GM18526 (cell line): ENCODE results near the gene LCN1.

Experiments used
- POLR2A ChIP-seq: IDR thresholded peaks from 3 replicates; pipeline ENCODE4 v1.6.1; 2011; ENCODE audit not compliant: insufficient read length; ENCODE audit errors: extremely low read depth

Gene LCN1

DNA sequence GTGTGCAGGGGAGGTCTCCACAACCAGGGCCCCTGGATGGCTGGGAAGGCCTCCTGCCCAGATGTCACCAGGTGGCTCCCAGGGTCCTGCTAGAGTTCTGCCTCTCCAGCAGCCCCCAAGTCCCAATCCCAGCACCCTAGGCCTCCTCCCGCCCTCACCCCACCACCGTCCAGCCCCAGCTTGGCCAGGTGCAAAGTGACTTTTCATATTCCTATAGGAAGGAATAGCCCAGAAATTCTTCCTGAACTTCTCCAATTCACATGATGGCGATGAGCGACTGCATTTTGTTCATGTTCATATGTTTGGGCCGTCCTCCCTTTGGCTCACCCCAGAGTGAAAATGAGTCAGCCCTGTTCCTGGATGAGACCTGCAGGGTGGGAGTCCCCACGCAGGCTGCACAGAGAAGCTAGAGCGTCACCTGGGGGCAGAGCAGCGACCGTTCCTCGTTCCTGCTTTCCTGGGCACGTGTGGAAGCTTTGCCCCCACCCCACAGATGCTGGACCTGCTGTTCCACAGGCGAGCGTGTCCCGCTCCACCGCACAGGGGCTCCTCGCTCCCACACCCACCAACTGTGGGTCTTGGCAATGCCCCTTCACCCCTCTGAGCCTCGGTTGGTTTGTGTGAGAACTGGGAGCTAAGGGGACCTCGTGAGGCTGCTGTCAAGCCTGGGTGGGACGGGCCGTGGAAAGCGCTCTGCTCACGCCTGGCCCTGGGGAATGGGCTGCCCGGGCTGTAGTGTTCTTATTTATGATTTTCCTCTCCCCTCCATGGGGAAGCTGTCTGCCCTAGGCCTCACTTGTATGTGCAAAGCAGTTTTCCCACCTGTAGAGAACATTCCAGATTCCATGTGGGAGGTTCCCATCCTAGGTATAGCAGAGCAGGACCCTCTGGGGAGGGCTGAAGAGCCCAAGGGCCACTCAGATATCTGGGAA lies 13.9 kb upstream of the LCN1 start:
- no peak for TF ChIP-seq POLR2A

DNA sequence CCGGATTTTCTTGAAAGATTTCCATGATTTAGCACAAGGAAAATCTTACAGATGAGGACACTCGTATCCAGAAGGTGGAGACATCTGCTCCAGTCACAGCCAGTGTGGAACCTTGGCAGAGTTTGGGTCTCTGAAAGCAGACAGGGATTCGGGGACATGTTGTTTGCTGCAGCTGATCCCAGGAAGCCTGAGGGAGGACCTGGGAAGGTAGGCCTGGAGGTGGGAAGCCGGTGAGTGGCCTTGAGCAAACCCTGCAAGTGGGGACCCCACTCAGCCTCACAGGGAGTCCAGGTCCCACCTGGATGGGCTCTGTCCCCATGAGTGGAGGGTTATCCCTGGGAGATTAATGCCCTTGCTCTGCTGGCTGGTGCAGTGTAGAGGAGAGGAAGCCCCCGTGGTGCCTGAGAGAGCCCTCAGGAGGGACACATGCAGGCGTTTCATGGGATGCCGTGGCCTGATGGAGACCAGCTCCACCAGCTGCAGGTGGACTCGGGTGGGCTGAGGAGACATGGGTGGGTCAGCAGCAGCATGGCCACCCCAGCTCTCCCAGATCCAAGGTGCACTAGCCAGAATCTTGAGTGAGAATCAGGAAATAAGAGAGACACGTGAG lies 12.9 kb upstream of the LCN1 start:
- TF ChIP-seq POLR2A, result no peak

GRCh38 chr9:135509458-135509857 lies 11.8 kb upstream of the LCN1 start:
- no peak for TF ChIP-seq POLR2A

GRCh38 chr9:135512241-135512603 lies 9.0 kb upstream of the LCN1 start:
- TF ChIP-seq POLR2A, result no peak

- no peak for TF ChIP-seq POLR2A
Observed at GRCh38 chr9:135512904-135513303, 8.3 kb upstream of the LCN1 start.

- TF ChIP-seq POLR2A, result no peak
Observed at GRCh38 chr9:135513351-135513846, 7.8 kb upstream of the LCN1 start.

DNA sequence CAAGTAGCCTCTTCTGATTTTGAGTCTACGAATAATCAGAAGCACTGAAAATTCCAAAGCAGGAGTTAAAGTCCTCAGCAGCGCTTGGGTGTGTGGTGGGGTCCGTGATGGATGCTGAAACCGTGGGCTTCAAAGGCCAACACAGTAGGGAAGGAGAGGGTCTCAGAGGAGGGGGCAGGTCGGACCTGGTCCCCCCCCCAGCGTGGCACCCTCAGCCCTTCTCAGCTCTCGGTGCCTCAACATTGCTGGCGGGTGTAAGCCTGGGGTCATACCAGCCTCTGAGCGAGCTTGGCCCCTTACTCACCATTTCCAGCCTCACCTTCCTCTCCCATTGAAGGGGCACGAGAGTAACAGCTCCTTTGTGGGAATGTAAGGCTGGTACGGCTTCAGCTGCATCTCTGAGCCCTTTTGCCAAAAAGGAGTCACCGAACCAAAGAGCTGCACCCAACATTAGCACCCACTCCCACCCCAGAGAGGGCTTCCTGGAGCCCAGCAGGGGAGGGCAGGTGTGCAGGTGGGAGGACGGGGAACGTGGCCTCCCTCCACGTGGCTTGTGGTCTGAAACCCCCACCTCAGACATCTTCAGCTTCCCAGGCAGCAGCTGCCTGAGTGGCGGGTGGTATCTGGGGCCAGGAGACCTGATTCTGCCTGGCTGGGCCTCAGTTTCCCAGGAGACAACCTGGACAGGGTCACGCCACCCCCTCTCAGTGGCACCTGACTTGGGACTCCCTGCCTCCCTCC lies 6.7 kb upstream of the LCN1 start:
- no peak for TF ChIP-seq POLR2A

GRCh38 chr9:135515083-135515951 lies 5.9 kb upstream of the LCN1 start:
- TF ChIP-seq POLR2A, result no peak

GRCh38 chr9:135516132-135516860 lies 4.9 kb upstream of the LCN1 start:
- no peak for TF ChIP-seq POLR2A

- no peak for TF ChIP-seq POLR2A
Observed at GRCh38 chr9:135517407-135517822, 3.8 kb upstream of the LCN1 start.

GRCh38 chr9:135519179-135519971 lies 1.9 kb upstream of the LCN1 start:
- no peak for TF ChIP-seq POLR2A

DNA sequence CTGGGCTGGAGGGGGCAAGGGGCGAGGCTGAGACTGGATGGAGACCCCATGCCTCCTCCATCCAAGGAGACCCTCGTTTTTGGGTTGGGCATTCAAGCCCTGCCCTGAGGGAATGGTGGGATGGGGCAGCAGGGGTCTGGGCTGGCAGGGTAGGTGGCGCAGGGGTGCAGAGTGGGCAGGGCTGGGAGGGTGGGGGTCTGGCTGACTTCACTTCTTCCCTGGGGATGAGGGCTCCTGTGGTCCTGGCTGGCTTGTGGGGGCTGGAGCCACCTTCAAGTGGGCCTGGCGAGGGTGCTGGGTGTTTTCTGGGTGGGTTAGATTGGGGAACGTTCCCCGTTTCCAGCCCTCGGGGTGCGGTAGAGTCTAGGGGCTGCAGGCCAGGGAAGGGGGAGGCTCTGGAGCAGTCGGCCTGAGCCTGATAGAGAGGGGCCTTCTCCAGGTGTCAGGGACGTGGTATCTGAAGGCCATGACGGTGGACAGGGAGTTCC lies 412 bp downstream of the LCN1 start:
- no peak for TF ChIP-seq POLR2A
